Activated effector memory CD4-positive, alpha-beta T cell treated with anti-CD3 and anti-CD28 coated beads, Interleukin-2, amount 50 U/mL, for 16 hours (primary cell): ENCODE results near the gene CLIP2.

Experiments
- DNase-seq: peaks from one replicate; pipeline ENCODE4 v3.0.0-alpha.2; 2020

Gene CLIP2

DNA sequence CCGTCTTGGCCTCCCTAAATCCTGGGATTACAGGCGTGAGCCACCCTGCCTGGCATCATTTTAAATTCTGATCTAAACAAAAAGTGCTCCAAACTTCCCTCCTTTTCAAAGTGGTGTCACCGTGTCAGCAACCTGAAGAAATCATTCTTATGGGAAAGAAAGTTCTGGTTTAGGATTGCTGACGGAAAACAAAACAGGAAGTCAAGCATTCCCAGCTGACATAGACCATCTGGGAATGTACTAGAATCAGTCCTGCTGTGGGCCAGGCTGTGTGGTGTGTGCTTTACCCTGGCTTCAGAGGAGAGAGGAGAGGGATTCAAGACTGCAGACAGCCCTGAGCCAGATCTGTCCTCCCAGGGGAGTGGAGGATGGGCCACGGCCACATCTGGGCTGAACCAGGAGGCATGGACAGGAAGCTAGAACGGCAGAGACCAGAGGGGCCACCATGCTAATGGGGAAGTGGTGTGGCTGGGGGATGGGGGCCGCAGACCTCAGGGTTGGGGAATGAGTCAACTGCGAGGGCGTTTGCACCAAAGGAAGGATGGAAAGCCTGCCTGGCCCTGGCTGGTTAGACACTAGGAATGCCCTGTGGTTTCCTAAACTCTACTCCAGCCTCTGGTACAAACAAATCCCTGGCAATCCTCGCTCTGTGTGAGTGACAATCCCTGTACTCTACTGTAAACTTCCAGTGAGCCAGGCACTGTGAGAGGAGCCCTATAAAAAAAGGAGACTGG lies 16.7 kb upstream of the CLIP2 start:
- no peak for DNase-seq

DNA sequence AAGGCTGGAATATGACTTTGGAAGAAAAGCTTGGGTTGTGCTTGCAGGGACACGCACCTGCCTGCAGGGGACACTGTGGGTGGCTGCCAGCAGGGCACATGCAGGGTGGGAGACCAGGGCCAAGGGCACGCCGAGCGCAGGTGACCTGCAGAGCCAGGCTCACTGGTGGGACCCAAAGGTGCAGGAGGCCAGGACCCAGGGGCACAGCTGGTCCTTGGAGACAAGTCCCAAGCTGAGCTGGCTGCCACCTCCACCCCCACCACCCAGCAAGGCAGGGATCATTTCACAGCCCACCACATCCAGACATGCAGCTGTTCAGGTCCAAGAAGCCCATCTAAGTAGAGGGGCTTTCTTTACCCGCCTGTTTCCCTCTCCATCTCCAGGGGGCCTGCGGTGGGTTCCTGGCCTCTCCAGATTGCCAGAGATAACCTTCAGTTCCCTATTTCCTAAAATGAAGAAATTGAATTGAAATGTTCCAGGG lies 13.8 kb upstream of the CLIP2 start:
- DNase-seq: no peak

DNA sequence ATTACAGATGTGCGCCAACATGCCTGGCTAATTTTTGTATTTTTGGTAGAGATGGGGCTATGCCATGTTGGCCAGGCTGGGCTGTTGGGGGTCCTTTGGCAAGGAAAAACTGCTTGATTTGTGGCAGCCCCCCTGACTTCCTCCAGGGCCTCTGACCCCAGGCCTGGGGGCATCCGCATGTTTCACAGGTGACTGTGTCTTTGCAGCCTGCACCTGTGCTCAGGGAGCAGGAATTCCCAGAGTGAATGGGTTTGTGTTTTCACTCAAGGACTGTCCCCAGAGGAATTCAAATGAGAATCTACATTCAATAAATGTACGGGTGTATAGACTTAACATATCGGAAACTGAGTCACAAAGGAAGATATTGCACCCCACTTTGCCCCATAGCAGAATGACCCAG lies 11.6 kb upstream of the CLIP2 start:
- DNase-seq: no peak

DNA sequence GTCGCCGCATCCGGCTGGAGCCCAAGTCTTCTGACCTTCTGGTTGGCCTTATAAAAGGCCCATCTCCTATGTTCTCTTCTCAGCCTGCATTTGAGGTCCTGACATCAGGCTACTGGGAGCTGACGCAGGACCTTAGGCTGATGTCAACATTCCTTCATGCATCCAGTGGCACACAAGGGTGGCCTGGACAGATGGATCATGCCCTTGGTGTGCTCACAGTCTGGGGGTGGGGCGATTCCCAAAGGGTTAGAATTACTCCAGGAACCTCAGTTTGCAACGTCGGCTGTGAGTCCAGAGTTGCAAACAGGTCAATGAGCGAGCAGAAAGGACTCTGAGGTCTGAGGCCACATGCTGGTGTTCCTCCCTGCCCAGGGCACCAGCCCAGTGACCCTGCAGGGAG lies 8.2 kb upstream of the CLIP2 start:
- no peak for DNase-seq

DNA sequence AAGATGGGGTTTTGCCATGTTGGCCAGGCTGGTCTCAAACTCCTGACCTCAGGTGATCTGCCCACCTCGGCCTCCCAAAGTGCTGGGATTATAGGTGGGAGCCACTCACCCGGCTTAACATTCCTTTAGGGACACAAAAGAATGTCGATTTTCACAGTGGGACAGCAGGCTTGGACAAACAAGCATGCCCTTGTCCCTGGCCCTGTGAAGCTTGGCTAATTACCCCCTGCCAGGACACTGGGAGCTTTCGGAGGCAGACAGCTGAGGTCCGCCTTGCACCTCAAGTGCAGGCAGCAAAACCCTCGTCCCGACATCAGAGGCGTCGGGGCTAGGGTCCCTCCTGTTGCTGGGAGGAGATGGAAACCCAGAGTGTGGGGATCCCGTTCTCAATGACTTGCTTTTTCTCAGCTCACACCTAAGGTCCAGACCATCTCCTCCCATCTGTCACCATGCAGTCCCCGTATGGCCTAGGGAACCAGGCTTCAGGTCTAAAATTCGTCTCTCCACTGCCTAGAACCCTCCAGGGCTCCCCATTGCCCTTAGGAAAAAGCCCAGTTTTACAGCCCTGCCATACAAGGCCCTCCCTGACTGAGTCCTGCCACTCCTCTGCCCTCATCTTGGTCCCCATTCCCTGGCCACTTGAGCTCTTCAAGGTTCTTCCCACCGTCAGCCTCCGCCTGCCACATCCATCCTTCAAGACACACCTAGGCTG lies 6.3 kb upstream of the CLIP2 start:
- DNase-seq: no peak

DNA sequence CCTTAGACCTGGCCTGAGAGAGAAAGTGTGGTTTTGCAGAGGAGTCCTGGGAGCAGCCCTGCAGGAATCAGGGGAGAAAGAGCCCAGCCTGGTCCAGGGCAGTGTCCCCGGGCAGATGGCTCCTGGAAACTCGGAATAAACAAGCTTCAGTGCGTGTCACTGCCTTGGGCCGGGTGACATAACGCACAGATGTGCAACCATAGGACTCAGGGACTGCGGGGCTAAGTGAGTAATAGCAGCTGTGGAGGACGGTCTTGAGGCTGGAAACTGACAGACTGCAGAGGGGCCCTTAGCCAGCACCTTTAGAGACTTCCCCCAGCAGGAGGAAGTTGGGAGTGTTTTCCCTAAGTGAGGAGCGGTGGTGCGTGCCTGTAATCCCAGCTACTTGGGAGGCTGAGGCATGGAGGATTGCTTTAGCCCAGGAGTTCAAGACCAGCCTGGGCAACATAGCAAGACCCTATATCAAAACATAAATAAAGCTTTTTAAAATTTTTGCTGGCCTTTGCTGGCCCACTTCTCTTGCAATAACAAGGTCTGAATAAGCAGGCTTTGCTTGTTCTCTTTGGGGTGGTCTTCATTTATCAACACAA lies 5.3 kb upstream of the CLIP2 start:
- no peak for DNase-seq

DNA sequence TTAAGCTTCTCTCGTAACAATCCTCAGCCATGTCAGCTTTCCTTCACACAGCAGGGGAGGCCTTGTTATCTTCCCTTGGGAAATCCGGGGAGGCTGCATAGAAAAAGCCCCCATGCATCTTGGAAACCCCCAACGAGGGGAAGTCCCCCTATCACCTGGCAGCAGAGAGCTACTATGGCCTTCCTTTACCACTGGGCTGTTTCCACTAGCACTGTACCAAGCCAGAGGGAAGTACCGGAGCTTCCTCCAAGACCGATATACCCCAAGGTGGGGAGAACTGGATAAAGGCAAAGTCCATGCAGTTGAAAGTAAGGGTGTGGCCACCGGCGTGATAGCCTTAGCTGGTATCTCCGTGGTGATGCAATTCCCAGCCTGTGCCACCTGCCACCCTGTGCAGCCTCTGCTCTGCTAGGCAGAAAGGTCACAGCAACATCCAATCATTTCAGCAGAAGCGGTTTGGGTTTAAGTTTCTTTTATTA lies 4.4 kb upstream of the CLIP2 start:
- no peak for DNase-seq

DNA sequence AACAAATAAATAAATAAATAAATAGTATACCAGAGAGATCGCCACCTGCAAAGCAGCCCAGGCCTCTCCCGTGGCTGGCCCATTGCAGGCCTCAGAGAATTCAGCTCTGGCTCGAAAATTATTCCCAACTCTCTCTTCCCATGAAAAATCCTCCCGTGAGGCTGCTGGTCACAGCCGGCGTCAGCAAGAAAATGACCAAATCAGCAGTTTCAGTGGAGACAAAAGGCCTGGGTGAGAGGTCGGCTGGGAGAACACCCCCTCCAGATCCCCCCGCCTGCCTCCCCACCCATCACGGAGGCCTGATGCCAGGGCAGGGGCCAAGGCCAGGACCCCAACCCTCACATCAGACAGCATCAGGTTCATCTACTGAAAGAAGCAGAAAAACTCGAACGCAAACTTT lies 3.1 kb upstream of the CLIP2 start:
- DNase-seq: no peak

DNA sequence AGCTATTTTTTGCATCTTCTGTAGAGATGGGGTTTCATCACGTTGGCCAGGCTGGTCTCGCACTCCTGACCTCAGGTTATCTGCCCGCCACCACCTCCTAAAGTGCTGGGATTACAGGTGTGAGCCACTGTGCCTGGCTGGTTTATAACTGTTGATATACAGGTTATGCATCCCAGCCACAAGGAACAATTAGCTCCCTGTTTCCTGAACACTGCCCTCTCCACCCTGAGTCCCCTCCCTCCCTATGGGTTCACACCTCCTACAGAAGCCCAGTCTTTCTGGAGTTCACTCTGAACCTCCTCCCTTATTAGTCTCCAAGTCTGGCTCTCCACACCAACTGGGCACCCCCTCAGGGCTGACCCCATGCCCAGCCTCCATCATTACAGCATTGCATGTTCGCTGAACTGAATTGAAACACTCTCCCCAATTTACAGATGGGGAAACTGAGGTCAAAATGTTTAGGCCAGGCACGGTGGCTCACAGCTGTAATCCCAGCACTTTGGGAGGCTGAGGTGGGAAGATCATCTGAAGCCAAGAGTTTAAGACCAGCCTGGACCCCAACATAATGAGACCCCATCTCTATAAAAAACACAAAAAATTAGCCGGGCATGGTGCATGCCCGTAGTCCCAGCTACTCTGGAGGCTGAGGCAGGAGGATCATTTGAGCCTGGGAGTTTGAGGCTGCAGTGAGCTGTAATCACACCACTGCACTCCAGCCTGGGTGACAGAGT lies 1.7 kb upstream of the CLIP2 start:
- no peak for DNase-seq

DNA sequence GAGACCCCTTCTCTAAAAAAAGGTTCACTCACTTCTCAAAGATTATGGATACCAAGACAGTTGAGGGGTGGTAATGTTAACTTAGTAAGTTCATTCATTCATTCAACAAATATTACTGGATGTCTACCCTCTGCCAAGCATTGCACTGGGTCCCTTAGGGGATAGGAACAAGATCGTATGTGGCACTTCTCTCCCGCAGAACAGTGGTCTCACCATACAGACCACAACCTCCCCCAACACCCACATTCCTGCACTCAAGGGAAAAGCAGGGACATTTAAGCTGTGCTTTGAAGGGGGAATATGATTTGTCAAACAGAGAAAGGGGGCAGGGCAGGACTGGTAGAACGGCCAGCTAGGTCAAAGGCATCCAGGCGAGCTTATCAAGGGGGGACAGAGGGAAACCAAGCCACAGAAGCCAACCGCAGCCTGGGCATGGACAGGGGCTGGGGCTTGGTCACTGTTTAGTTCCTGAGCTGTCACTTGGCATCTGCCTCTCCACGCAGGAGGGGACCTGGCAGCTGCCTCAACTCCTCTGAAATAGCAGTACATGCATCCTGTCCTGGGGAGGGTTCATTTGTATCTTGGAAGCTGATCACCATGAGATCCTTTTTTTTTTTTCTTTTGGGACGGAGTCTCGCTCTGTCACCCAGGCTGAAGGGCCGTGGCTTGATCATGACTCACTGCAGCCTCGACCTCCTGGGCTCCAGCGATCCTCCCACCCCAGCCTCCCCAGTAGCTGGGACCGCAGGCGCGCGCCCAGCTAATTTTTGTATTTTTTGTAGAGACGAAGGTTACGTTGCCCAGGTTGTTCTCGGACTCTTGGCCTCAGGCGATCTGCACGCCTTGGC lies 949 bp upstream of the CLIP2 start:
- DNase-seq: no peak

DNA sequence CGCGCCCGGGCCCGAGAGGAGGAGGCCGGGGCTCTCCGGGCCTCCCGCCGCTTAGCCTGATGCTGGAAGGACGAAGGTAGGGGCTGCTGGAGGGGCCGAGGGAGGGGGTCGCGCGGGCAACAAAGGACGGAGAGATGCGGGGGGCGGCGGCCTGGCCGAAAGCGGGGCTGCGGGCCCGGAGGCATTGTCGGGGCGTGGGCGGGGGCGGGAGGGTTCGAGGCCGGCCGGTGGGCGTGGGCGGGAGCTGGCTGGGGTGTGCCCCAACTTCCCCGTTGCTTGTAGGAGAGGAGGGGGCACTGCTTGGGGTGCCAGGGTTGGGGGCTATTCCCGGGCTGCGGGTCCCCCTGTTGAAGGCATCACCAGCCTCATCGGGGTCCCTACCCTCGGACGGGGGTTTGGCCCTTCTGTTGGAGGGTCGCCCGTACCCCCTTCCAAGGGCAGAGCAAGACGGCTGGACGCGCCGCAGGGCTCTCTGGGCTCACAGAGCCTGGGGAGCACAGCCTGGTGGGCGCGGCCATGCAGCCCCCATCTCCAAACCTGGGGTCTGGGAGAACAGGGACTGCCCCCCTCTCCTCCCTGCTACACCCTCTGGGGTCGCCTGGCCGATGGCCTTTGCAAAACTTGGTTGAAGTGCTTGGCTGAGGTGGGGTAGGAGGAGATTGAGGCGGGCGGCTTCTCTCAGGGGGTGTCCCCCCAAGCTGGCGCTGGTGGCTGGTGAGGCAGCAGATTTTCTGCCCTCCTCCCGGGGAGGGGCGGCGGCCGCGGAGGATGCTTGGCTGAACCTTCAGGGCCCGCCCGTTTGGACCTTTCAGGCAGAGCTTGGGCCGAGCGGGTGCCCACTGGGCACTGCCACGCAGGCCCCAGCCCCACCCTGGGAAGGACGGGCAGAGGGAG lies 699 bp downstream of the CLIP2 start:
- peak; percentile 73 for DNase-seq

DNA sequence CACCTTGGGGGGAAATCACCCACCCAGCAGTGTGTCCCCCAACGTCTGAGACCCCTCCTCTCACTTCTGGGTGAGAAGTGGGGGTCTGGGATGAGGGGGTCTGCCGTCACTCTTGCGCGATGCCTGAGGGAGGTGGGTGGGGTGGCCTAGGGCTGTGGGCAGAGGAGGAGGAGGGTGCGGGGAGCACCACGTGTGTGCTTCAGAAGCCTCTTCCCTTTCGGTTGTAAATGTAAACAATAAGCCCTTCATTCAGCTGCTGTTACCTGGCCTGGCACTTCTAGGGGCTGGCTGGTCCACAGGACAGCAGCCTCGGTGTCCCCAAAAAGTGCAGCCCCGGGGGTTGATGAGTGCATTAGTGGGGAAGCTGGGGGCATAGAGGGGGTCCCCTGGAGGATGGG lies 1.3 kb downstream of the CLIP2 start:
- DNase-seq: no peak

DNA sequence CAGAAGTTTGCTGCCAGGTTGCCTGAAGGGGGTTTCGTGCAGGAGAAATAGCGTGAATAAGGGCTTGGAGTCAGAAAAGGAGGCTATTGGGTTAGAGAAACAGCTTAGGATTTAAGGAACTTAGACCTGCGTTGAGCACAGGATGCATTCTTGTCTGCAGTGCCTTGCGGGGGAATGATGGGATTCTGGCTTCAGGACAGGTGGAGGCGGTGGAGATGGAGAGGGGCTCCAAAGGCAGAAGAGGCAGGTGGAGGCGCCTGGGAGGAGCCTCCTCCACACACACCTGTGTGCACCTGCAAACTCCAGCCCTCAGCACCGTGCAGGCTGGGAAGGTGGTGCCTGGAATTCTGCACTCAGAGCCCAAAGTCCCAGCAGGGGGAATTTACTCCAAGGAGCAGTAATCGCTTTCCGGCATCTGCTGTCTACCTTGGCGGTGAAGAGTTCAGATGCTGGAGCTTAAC lies 1.8 kb downstream of the CLIP2 start:
- DNase-seq: no peak

DNA sequence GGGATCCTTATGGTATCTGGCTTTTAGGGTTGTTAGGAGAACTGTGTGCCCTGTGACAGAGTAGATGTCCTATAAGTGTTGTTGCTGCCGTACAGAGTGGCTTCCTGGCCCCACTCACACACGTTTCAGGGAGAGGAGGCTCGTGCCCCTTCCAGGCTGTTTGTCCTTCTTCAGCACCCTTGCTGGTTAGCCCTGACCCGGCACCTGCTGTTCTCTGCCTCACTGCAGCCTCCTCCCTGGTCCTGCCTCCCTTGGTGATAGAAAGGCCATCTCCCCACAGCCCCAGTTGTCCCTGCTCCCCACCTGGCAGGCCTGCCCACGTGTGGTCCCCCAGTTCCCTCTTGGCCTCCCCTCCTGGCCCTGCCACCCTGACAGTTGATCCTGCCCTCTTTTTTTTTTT lies 2.3 kb downstream of the CLIP2 start:
- DNase-seq: no peak

DNA sequence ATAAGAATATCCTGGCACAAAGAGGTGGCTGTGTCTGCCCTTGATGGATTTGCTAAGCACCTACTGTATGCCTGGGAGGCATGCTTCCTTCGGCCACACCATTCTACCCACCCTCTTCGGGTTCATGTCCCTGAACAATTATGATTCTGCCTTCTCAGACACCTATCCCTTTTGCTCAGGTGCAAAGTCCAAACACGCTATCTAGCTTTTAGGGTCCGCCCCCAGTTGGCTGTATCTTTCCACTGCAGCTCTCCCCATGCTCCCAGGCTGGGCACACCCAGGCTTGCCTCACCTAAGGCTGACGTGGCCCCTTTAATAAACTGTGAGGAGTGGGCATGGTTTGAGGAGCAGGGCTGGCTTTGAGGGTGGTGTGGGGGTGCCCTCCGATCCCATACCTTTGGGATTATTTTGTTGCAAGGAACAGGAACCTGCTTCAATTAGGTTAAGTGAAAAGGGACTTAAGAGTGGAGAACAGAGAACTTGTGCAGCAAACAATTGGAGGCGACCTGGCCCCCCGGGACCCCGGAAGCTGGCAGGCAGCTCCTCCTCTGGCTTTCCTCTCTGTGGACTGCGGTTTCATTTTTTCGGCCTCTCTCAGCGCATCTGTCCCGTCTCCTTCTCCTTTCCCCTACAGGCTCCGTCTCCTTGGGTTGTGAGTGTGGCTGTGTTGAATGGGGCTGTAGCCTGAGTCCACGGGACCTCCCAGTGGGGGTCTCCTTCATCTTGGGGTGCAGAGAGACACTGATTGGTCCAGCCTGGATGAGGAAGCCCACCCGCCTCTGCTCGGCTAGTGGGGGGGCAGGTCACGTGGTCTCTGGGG lies 3.8 kb downstream of the CLIP2 start:
- no peak for DNase-seq

DNA sequence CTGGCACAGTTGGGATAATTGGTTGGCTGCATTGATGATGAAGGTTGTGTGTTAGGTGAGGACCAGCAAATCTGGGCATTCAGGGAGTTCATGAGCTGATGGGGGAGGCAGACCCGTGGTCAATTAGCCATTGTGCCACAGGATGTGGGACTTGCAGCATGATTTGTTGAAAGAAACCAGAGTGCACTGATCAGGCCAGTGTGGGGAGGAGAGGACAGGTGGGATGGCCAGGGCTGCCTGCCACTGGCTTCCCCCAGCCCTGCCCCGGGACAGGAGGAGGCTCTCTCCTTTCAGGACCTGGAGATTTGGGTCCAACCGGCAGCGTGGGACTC lies 4.3 kb downstream of the CLIP2 start:
- DNase-seq: no peak

DNA sequence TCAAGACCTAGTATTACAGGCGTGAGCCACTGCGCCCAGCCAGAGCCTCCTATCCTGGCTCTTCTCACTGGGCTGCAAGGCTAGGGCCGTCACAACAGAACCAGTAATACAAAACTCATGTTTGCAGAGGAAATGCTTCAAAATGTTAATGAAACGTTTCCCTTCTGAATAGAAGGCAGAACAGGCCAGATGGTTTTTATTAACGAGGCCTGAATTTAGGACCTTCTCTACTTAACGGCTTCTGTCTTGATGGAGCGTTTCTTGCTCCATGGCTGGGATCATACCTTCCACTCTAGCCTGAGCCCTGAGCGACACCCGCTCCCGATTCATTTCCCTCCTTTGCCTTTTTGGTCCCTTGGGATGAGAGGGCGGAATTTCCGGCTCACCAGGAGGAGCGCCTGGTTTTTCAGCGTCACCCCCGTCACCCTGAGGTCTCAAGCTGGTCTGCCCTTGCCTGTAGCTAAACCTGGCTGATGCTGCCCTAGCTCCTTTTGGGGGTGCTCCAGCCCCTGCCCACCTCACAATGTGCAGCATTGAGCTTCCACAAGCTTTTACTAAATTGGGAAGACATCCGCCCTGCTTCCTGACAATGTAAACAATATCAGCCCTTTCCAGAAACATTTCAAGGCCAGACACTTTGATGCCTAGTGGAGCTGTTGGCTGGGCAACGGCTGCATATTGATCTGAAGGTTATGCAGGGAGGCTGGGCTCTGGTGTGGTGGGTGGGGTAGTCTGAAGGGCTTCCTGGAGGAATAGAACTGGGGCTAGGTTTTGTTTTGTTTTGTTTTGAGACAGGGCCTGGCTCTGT lies 5.2 kb downstream of the CLIP2 start:
- no peak for DNase-seq

DNA sequence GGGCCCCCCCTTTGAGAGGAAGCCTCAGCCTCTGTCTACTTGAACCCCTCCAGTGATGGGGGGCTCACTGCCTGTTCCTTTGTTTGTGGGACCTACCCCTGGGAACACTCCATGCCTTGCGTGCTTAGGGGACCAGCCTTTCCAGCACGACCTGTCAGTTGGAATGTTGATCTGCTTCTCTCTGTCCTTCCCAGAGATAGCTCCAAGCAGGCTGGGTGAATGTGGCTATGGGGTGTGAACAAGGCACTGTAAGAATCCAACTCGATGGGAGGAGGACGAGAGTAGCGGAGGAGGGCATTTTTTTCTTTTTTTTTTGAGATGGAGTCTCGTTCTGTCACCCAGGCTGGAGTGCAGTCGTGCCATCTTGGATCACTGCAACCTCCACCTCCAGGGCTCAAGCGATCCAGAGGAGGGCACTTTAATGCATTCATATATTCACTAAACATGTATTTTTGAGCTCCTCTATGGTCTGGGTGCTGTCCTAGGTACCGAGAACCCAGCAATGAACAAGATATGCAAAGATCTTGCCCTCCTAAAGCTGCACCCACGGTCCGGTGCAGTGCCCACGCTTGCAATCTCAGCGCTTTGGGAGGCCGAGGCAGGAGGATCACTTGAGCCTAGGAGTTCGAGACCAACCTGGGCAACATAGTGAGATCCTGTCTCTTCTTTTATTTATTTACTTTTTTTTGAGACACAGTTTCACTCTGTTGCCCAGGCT lies 8.5 kb downstream of the CLIP2 start:
- DNase-seq: no peak

DNA sequence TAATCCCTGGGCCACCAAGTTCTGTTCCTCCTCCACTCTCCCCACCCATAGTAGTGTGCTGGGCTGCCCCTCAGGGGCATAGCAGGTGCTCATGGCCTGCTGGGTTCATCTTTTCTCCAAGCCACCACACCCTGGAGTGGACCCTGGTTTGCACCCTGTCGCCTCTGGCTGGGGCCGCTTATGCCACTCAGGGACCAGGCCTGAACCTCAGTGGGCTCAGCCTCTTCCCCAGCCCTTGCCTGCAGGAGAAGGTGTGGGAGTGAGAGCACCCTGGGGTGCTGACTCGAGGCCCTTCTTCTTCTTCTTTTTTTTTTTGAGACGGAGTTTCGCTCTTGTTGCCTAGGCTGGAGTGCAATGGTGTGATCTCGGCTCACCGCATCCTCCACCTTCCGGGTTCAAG lies 10.2 kb downstream of the CLIP2 start:
- no peak for DNase-seq
